ENCODE results near the gene MORN5.

The MORN5 gene

DNA sequence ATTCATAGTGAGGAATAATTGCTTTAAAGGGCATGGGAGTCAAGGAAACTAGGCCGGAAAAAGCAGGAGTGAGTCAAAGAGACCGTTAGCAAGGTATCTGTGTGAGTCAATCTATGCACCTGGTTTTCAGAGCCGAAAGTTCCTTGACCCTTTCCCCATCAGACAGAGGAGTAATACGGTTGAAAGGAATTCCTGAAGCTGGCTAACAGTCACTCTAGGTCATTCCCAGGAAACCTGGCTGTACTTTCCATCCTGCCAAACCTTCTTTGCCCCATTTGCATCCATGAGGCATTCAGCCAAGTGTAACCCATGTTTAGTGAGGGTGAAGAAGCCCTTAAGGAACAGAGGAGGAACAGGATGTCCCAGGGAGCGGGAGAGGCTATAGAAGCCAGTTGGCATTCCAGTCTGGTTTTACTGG, 88.7 kb downstream of the MORN5 start:
- no peaks in the 10 kb centered on the region for H3K27me3 ChIP-seq (ENCODE audit: low read depth, low read length)
- H3K9me3 ChIP-seq (ENCODE audit: control insufficient read depth in 1 of 2, low read length in 2 of 2), result no peaks in the 10 kb centered on the region
- H3K27ac ChIP-seq (ENCODE audit: low read length), result no peak overlapping the region
- peaks cover 44 to 55% of the 10 kb centered on the region in 2 donors for H3K36me3 ChIP-seq (ENCODE audit: control insufficient read depth in 1 of 2, insufficient read depth in 2 of 2, low read length in 2 of 2)
- peaks cover 0 to 8% of the 10 kb centered on the region in 2 donors for H3K4me1 ChIP-seq (ENCODE audit: control insufficient read depth in 1 of 2, insufficient read depth in 2 of 2, low read length in 2 of 2)
- no peak overlapping the region for H3K4me3 ChIP-seq (ENCODE audit: low read depth in 1 of 2, low read length in 2 of 2)
